WI38 (cell line): ENCODE data around the gene DNHD1.

Source experiments
- H3K4me3 ChIP-seq: 2 replicates; pipeline ENCODE4 v1.5.1; 2011; ENCODE audit warnings: low read depth, mild to moderate bottlenecking, control low read depth, low read length
- CTCF ChIP-seq: IDR thresholded peaks from 2 replicates; pipeline ENCODE4 v1.5.1; 2012; ENCODE audit warnings: low read depth, mild to moderate bottlenecking, control low read depth, low read length

Gene DNHD1

GRCh38 chr11:6481012-6481923, 15.8 kb upstream of the DNHD1 start, which contains the start of the genes ARFIP2 and TIMM10B:
ARFIP2 (minus strand) TSS chr11:6481331; CDS start chr11:6480421, 910 bp downstream.
TIMM10B (plus strand) TSS chr11:6481501; CDS start chr11:6481517, 16 bp downstream.
- no peak for TF ChIP-seq CTCF
- H3K4me3 ChIP-seq = peak within 1 kb of the TSS; percentile 80

GRCh38 chr11:6481924-6482275, 15.2 kb upstream of the DNHD1 start:
- TF ChIP-seq CTCF = no peak
- H3K4me3 ChIP-seq = peak overlapping the region; percentile 80

GRCh38 chr11:6482441-6482840, 14.6 kb upstream of the DNHD1 start:
- no peak for TF ChIP-seq CTCF
- H3K4me3 ChIP-seq = peak overlapping the region; percentile 80

GRCh38 chr11:6483015-6483414, 14.1 kb upstream of the DNHD1 start:
- no peak overlapping the region for H3K4me3 ChIP-seq

GRCh38 chr11:6485661-6486060, 11.4 kb upstream of the DNHD1 start:
- no peak overlapping the region for H3K4me3 ChIP-seq
- no peak for TF ChIP-seq CTCF

More at GRCh38 chr11:6483015-6483414, 14.1 kb upstream of the DNHD1 start:
- no peak for TF ChIP-seq CTCF

- no peak for TF ChIP-seq CTCF
- H3K4me3 ChIP-seq = no peak overlapping the region
Measured at GRCh38 chr11:6486256-6486655, 10.8 kb upstream of the DNHD1 start.

- no peak overlapping the region for H3K4me3 ChIP-seq
- TF ChIP-seq CTCF = no peak
Measured at GRCh38 chr11:6486938-6487337, 10.1 kb upstream of the DNHD1 start.
